Measurements from ENCODE around the gene ATF4.

DNA sequence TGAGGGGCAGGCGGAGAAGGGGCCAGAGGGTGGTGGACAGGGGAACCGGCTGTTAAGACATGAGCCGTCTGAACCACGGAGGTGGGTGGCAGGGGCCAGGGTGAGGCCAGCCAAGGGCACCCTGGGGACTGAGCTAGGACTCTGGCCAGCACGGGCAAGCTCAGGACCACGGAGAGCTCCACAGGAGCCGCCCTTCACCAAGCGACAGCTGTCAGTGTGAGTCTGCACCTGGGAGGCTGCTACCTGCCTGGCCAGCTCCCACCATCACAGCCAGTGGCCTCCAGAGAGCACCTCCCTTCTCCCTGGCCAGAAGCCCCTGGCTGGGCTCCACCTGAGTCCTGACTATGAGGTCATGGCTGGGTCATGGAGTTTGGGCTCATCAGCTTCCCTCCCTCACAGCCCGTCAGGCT lies 41.9 kb upstream of the ATF4 start:
- no peak for TF ChIP-seq POLR2A (IDR thresholded peaks at IDR 0.05)
- TF ChIP-seq, protein P1, sequence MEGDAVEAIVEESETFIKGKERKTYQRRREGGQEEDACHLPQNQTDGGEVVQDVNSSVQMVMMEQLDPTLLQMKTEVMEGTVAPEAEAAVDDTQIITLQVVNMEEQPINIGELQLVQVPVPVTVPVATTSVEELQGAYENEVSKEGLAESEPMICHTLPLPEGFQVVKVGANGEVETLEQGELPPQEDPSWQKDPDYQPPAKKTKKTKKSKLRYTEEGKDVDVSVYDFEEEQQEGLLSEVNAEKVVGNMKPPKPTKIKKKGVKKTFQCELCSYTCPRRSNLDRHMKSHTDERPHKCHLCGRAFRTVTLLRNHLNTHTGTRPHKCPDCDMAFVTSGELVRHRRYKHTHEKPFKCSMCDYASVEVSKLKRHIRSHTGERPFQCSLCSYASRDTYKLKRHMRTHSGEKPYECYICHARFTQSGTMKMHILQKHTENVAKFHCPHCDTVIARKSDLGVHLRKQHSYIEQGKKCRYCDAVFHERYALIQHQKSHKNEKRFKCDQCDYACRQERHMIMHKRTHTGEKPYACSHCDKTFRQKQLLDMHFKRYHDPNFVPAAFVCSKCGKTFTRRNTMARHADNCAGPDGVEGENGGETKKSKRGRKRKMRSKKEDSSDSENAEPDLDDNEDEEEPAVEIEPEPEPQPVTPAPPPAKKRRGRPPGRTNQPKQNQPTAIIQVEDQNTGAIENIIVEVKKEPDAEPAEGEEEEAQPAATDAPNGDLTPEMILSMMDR (IDR thresholded peaks at IDR 0.05) = no peak

All from vagina (tissue), 2 donors.